C4-2B (cell line): Measurements from ENCODE around the gene VTI1A.

Experiments used
- H3K27ac ChIP-seq: fragments of 450-650 bp; 2 replicates; pipeline ENCODE4 v1.5.1; 2017
- CTCF ChIP-seq: fragments of 450-650 bp; conservative IDR thresholded peaks from 2 replicates; pipeline ENCODE4 v1.5.1; 2017; ENCODE audit warnings: mild to moderate bottlenecking
- ZFX ChIP-seq: fragments of 450-650 bp; IDR thresholded peaks from 2 replicates; pipeline ENCODE4 v1.6.1; 2017

The VTI1A gene

DNA sequence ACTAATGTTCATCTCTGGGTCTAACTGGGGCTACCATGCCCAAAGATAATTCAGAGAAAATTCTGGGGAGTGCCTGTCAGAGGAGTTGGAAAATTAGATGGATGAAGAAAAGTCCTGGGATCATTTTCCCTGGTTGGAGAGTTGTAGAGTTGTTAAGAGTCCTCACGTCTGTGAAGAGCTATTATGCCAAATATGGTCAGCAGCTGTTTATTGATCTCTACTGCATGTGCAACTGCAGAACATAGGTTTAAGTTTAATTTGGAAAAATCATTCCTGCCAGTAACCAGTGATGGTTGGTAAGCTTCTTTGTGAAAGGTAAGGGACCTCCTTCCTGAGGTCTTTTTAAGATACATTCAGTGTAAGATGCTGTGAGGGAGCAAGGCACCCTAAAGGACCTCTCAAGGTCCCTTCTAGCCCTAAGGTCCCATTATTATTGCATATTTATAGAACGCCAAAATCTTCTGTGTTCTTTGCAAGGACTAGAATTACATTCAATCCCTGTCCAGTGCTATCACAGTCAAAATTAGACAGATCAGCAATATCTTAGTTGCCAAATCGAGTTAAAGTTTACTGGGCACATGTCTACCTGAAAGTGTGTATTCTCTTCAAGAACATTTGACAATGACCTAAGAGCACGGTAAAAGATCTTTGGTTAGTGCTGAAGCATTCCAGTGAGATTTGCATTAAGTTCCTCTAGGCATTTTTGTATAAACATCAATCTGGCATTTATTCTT is 62.7 kb downstream of the VTI1A start:
- TF ChIP-seq ZFX (no peak), CTCF (no peak)
- H3K27ac ChIP-seq = no peak overlapping the region

GRCh38 chr10:112510384-112510783 is 63.4 kb downstream of the VTI1A start:
- no peak overlapping the region for H3K27ac ChIP-seq
- no peak for TF ChIP-seq ZFX
- no peak for TF ChIP-seq CTCF

GRCh38 chr10:112512294-112512693 is 65.3 kb downstream of the VTI1A start:
- no peak overlapping the region for H3K27ac ChIP-seq
- TF ChIP-seq ZFX (no peak), CTCF (no peak)

GRCh38 chr10:112515126-112515525 is 68.1 kb downstream of the VTI1A start:
- H3K27ac ChIP-seq = no peak overlapping the region
- TF ChIP-seq CTCF = no peak
- no peak for TF ChIP-seq ZFX

DNA sequence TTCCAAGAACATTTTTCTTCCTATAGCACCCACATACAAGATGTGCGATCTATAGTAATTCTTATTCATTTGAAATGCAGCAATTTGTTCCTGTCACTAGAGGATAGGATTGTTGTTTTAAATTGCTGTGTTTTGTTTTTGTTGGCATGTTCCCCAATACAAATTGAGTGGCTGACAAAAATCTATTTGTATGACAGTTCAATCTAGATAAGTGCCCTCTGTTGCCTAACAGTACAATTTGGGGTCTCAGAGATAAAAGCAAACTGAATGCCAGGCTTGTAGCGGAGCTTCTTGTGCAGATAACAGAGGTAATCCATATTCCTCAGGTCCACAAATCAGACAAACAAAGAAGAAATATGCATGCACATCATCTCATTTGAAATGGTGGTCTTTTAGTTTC is 68.8 kb downstream of the VTI1A start:
- TF ChIP-seq ZFX (no peak), CTCF (no peak)

DNA sequence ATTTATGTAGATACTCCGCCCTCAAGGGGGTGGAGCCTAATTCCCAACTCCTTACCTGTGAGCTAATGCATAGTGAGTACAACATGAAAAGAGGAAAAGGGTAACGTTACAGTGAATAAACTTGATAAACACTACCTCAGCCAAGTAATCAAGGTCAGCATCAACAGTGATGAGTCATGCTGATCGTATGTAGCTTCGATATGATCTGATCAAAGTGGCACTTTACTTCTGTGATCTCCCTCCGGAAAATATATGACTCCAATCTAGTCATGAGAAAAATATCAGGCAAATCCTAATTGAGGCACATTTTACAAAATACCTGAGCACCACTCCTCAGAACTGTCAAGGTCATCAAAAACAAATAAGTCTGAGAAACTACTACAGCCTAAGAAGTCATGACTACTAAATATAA is 70.4 kb downstream of the VTI1A start:
- H3K27ac ChIP-seq = no peak overlapping the region
- TF ChIP-seq CTCF (no peak), ZFX (no peak)

More for the DNA sequence above, 68.8 kb downstream of the VTI1A start:
- H3K27ac ChIP-seq = no peak overlapping the region

DNA sequence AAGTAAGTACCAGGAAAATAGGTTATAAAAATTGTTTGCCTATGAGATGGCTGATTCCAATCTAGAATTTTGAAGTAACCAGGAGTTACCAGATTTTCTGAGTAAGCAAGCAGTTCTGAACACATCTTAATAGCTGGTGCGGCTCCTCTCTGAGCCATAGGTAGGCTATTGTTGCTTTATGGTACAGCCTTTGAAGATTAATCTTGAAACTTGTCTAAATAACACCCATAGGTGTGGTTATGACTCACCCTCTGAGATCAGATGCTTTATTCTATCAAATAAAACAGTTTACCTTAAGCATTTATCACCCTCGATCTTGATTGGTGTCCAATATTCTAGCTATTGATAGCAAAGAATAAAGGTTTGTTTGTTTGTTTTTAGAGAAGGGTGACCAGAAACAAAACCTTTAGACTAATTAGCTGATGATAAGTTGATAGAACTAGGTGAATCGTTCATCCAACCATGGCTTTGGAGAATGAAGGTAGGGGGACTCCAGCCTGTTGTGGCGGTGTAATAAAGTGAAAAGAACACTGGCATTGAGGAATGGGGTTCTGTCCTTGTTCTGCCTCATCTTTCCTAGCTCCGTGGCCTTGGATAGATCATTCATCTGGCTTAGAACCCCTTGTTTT is 72.2 kb downstream of the VTI1A start:
- TF ChIP-seq ZFX = no peak
- no peak for TF ChIP-seq CTCF
- no peak overlapping the region for H3K27ac ChIP-seq
